GM18502 (cell line): ENCODE measurements around the gene IL34.
"Not testable (repeated sequence)": the region's sequence is repeated elsewhere in the genome, so short reads cannot be mapped to it uniquely, and the experiment has no call there.

Experiments
- ATAC-seq: cut with Tn5 transposase; IDR thresholded peaks from one replicate; pipeline ENCODE4 v1.9.1; 2021; ENCODE audit warnings: mild to moderate bottlenecking; ENCODE audit not compliant: unreplicated experiment, poor library complexity

The IL34 gene

DNA sequence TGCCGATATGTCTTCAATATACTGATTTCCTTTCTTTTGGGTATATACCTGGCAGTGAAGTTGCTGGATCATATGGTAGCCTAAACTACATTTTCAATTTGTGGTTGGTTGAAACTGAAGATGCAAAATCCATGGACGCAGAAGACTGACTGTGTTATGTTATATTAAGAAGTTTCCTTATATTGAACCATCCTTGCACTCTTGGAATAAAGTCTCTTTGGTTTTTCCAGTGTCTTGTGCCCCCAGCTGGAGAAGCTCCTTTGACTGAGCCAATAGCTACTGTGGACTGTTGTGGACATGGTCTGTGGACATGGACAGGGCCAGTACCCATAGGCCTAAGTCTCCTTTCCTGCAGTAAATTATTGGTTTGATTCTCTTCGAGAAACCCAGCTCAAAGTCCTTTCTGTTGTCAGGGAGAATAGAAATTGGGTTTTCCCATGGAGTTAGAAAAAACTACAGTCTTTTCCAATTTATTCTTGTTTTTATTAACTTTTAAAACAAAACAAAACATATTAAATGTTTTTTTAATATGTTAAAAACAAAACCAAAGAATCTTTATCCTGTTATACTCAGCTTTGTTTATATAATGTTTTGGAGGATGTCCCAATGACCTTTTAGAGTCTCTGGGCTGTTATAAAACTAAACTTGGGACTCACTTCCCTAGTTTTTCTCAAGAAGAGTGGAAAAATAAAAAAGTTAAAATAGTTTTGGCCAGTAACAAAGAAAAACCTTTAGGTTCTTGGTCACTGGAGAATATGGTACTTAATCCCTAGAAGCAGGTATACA lies 15.2 kb upstream of the IL34 start:
- no peak for ATAC-seq

DNA sequence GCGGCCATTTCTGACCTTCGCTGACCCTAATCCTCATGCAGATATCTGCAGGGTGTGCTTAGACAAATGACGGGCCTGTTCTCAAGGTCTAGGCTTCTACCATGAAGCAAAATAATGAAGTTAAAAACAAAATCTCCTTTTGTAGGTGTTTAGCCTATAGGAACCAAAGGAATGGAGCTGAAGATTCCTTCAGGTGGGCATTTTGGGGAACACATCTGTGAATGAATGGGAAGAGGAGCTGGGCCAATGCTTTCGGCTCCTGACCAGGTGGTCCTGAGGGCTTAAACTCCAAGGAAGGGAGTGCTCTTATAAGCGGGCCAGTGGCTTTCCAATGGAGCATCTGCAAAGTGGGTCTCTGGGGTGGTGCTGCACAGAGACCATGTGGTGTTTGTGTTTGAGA lies 14.1 kb upstream of the IL34 start:
- no peak for ATAC-seq

DNA sequence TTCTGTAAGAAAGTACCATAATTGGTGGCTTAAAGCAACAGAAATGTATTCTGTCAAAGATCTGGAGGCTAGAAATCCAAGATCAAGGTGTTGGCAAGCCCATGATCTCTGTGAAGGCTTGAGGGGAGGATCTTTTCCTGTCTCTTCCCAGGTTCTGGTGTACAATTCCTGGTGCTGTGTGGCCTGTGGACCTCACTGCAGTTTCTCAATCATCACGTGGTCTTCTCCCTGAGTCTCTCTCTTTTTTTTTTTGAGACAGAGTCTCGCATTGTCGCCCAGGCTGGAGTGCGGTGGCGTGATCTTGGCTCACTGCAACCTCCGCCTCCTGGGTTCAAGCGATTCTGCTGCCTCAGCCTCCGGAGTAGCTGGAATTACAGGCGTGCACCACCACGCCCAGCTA lies 12.7 kb upstream of the IL34 start:
- not testable (repeated sequence) for ATAC-seq

DNA sequence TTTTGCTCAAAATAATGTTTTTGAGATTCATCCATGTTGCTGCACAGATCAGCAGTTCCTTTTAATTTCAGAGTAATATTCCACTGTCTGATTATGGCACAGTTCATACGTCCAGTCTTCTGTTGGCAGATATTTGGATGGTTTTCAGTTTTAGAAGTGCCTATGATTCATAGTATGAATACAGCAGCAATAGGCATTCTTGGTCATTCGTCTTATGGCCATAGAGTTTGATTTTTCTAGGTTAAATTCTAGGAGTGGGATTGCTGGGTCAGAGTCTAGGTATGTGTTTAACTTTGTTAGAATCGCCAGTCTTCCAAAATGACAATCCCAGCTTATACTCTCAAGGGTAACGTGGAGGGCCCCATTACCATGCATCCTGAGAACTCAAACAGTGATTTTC lies 11.5 kb upstream of the IL34 start:
- ATAC-seq = no peak

DNA sequence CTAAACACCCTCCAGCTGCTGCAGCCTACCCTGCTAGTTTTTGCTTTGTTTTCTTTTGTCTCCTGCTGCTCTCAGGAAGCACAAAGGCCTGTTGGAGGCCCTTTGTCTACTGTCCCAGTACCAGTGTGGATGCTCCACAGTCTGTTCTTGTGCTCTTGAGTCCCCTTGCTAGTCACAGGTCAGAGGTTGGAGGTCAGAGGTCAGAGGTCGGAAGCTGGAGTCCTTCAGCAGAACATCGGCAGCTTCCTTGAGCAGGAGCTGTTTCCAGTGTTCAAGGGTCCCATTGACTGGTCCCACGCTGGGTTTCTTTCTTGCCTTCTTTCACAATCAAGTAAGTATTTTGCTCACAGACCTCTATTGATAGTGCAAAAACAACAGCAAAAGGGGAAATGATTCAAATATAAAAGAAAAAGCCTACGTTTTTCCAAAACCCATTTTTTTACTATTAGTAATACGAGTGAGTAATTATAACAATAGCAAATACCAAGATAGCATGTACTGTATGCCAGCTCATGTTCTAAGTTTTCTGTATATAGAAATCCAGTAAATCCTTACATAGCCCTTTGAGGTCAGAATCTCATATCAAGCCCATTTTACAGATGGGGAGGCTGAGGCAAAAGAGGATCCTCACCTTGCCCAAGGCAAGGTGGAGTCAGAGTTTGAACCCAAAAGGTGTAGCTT lies 10.9 kb upstream of the IL34 start:
- ATAC-seq = no peak

DNA sequence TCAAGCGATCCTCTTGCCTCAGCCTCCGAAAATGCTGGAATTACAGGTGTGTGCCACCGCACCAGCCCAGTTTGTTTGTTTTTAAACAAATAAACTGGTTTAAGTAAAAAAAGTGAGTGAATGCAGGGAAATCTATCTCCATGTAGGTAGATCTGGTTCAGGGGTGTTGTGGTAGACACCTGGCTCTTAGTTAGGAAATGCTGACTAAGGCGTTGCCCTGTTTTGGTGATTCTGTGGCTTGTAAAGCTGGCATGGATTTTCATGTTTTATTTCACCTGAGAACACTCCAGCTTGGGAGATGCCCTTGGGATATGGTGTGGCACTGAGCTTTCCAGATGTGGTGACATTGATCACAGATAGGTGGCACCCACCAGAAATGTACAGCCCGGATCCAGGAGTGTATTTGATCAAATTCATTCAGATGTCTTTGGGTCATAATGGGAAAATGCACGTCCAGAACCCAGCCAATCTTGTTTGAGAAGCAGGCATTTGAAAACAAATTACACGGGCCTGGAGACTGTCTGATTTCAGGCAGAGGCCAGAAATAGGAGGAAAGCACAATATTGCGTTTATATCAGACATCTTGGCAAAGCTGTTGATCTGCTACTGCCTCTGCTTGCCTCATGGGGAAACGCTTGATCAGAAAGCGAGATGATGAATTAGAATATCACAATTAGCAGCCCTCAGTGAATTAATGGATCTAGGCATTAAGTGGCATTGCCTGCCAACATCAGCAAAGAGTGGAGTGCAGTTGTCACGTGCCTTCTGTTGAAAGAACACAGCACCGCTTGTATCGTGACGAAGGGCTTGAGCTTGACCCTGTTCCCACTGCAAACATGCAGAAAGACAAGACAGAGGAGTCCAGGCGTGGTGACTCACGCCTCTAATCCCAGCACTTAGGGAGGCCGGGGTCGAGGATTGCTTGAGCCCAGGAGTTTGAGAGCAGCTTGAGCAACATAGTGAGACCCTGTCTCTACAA lies 7.3 kb upstream of the IL34 start:
- ATAC-seq = no peak

DNA sequence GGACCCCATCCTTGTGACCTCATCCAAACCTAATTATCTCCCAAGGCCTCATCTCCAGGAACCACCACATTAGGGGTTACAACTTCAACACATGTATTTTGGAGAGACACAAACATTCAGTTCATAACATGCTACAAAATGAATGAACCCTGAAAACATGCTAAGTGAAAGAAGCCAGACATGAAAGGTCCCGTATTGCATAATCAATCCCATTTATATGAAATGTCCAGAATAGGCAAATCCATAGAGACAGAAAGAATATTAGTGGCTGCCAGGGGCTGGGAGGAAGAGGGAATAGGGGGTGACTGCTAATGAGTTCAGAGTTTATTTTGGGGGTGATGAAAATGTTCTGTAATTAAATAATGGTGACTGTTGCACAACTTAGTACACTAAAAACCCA lies 3.7 kb upstream of the IL34 start:
- no peak for ATAC-seq

DNA sequence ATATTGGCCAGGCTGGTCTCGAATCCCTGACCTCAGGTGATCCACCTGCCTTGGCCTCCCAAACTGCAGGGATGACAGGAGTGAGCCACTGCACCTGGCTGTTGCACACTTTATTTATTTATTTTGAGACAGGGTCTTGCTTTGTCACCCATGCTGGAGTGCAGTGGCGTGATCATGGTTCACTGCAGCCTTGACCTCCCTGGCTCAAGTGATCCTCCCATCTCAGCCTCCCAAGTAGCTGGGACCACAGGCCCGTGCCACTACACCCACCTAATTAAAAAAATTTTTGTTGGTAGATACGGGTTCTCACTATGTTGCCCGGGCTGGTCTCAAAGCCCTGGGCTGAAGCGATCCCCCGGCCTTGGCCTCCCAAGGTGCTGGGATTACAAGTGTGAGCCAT lies 3.1 kb upstream of the IL34 start:
- ATAC-seq = not testable (repeated sequence)

DNA sequence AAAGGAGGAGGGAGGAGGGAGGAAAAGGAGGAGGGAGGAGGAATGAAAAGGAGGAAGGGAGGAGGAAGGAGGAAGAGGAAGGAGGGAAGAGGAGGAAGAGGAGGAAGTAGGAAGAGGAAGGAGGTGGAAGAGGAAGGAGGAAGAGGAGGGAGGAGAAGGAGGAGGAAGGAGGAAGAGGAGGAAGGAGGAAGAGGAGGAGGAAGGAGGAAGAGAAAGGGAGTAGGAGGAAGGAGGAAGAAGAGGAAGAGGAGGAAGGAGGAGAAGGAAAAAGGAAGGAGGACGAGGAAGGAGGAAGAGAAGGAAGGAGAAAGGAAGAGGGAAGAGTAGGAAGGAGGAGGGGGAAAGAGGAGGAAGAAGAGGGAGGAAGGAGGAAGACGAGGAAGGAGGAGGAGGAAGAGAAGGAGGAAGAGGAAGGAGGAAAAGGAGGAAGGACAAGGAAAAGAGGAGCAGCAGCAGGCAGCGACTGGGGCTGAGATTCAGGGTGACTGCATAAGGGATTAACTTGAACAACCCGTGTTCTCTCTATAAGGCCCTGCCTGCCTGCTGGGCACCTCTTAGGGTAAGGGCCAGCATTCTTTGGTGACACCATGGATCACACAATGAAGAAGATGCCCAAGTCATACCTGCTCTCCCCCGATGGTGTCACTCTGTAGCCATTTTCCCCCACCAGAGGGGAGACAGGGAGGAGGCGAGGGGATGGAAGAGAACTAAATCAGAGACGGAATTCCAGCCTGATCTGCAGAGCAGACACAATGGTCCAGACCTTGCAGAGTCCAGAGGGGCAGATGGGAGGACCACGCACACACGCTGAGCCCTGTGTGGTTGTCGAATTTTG lies 1.4 kb upstream of the IL34 start:
- no peak for ATAC-seq

DNA sequence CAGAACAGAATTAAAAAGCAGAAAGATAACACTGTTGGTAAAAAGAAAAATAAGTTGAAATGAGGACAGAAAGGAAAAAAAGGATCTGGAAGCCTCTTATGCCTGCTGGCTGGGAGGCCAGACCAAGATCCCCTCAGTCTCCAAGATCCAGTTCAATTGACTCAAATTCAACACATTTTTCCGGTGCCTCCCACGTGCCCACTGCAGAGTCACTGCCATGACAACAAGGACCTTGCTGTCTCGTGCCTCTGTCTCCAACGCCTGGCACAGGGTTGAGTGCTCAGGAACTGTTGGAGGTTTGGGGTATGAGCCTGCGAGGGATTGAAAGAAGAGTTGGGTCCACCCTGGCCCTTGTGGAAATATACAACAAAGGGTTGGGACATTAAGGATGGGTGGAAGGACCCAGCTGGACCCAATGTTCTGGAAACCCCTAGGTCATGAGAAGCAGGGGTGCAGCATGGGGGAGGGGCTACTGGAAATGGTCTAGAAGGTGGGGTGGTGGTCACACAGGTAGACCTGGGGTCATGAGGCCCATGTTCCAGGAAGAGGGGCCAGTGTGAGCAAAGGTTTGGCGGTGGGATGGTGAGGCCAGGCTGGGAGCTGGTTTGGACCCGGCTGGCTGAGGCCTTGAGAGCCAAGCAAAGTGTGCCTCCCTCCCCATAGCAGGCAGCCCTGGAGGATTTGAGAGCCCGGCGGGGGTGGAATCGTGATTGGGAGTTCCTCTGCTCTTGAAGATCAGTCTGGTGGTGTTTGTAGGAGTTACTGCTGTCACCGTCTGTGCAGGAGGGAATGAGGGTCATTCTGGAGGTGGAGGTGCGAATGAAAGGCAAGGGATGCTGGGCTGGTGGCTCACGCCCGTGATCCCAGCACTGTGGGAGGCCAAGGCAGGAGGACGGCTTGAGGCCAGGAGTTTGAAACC lies 1.3 kb downstream of the IL34 start:
- ATAC-seq = no peak

DNA sequence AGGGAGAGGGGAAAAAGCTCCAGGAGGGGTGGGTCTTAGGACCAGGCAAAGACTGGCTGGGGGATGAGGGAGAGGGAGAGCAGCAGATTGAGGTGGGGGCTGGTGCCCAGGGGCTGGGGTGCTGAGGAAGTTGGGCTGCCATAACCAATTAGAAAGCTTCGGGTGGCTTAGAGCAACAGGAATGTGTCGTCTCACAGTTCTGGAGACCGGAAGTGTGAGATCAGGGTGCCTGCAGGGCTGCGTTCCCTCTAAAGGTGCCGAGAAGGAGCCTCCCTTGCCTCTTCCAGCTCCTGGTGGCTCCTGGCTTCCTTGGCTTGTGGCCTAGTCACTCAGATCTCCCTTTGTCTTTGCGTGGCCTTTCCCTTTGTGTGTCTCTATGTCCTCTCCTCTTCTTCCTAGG lies 2.2 kb downstream of the IL34 start:
- ATAC-seq = no peak

DNA sequence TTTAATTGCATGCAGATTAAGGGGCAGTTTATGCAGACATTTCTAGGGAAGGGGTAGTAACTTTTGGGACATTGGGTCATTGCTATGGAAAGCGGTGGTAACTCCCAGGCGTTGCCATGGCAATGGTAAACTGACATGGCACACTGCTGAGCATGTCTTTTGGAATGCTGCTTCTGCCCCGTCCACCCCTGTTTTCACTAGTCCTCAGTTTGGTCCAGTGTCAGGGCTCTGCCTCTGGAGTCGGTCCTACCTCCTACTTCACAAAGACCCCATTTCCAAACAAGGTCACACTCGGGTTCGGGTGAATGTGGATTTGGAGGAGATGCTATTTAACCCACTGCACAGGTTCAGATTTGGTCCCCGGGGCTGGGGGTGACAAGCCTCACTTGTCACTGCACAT lies 2.9 kb downstream of the IL34 start:
- ATAC-seq = no peak

DNA sequence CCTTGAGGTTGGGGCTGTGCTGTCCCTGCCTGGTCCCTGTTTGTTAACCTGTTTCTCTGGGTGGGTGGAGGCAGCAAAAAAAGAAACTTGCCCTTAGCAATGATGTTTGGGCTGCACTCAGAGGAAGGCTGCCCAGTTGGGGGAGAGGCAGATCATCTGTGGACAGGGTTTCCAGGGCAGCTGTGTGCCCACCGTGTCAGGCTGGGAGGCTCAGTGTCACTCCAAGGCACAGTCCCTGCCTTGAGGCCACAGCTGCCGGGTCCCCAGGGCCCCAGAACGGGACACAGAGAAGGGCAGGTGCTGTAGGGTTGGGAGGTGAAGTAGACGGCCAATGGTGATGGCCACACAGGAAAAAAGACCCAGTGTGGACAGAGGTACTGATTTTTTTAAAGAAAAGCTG lies 3.9 kb downstream of the IL34 start:
- ATAC-seq = no peak

DNA sequence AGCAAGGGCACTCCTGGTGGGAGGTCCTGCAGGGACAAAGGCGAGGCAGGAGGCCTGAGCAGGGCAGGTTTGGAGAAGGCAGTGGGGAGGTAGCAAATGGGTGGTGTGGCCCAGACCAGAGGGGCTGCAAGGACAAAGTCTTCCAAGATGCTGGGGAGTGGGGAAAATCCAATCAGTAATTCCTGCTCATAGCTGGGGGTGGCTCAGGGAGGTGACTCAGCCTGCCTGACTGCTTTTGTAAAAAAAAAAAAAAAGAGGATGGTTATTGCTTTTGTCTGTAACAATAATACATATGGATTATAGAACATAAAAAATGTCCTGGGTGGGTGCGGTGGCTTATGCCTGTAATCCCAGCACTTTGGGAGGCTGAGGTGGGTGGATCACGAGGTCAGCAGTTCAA lies 5.2 kb downstream of the IL34 start:
- ATAC-seq = no peak

DNA sequence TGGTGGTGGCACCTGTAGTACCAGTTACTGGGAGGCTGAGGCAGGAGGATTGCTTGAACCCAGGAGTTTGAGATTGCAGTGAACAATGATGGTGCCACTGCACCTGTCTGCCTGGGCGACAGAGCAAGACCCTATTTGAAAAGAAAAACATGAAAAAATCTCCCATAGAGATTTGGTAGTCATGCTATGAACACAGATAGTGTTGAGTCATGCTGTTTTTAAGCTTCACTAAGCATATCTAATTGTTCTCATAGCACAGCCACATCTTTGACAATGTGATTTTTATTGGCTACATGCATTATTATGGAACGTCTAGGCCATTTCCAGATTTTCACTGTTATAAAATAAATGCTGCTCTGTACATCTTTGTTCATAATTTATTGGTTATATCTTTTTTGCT lies 6.0 kb downstream of the IL34 start:
- ATAC-seq = no peak

DNA sequence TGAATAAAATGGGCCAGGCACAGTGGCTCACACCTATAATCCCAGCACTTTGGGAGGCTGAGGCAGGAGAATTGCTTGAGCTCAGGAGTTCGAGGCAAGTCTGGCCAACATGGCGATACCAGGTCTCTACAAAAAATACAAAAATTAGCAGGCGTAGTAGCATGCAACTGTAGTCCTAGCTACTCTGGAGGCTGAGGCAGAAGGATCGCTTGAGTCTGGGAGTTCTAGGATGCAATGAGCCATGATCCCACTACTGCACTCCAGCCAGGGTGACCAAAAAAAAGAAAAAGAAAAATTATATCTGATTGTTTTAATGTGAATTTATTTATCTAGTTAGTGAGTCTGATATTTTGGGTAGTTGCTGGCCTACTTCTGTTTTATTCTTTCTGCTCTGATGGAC lies 7.0 kb downstream of the IL34 start:
- ATAC-seq = no peak

DNA sequence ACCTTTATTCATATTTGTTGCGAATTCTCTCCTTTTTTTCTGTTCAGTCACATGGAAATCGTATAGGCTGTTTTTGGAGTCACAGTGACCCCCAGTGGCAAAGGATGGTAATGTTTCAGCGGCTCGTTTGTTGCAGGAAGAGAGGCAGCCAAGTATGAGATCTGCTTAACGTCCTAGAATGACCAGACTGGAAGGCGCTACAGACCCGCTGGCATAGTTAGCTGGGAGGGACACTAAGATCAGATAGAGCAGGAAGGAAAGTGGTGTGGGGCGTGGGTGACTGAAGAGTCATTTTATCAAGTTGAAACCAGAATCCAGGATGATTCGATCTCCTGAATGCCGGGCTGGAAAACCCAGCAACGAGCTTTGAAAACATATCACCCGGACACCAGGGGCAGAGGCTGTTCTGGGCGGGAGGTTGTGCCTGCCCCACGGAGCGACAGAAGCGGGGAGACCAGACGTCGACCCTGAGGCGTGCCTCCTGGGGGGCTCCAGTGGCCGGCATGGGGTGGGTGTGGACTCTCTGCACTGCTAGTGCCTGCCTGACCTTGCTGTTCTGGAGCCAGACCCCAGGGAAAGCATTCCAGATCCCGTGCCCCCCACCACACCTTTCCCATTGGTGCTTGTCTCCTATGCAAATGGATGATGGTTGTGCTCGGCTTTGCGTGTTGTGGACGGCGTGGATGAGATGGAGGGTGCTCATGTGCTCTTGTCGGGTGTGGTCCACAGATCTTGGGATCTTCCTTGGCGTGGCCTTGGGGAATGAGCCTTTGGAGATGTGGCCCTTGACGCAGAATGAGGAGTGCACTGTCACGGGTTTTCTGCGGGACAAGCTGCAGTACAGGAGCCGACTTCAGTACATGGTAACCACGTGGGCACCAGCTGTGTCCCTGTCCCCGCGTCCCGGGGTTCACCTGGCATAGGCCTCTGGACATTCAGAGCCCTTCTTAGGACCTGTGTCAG lies 7.7 kb downstream of the IL34 start:
- ATAC-seq = no peak
